Measurements from ENCODE around the gene LOXHD1.

GRCh38 chr18:46475390-46475752 is 181.6 kb downstream of the LOXHD1 start:
- TF ChIP-seq CTCF (conservative IDR thresholded peaks at IDR 0.05), result no peak
- no peak for TF ChIP-seq EZH2 (IDR thresholded peaks at IDR 0.05; ENCODE audit: low read depth)
